ENCODE measurements around the gene UST.

- TF ChIP-seq CTCF (conservative IDR thresholded peaks at IDR 0.05; ENCODE audit: low read depth, low read length): no peak
- TF ChIP-seq EZH2phosphoT487 (IDR thresholded peaks at IDR 0.05; ENCODE audit: borderline replicate concordance, low read length): no peak
- TF ChIP-seq EZH2 (IDR thresholded peaks at IDR 0.05; ENCODE audit: low read length, unreplicated experiment): no peak
These were observed 11.2 kb downstream of the UST start for GRCh38 chr6:148757944-148758480.
